Fibroblast of skin of left quadriceps (primary cell): ENCODE data around the gene C1QL2.

Source experiments
- DNase-seq, 2 experiments: peaks; one replicate each; pipeline ENCODE4 v3.0.0-alpha.2; 2013; ENCODE audit warnings: low read depth in 2 of 2

C1QL2 gene

DNA sequence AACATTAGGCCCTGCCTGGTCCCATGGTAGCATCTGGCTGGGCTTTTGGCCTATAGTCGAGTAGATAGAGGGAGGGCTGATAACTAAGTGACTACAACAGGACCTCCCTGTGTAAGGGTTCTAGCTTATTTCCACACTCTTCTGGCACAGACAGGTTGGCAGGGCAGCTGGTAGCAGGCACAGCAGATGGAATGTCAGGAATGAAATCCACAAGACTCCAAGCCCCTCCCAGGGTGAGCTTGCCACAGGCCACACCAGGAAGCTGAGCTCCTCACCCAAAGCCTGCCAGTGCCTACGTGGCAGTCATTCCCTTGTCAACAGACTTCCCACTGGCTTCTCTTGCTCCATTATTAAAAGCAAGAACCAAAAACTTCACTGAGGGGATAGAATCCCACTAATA is 20.7 kb upstream of the C1QL2 start:
- no peak for DNase-seq

- no peak for DNase-seq
These were observed 20.2 kb upstream of the C1QL2 start for GRCh38 chr2:119178776-119179175.

- DNase-seq = no peak
These were observed 19.3 kb upstream of the C1QL2 start for GRCh38 chr2:119177838-119178190.

DNA sequence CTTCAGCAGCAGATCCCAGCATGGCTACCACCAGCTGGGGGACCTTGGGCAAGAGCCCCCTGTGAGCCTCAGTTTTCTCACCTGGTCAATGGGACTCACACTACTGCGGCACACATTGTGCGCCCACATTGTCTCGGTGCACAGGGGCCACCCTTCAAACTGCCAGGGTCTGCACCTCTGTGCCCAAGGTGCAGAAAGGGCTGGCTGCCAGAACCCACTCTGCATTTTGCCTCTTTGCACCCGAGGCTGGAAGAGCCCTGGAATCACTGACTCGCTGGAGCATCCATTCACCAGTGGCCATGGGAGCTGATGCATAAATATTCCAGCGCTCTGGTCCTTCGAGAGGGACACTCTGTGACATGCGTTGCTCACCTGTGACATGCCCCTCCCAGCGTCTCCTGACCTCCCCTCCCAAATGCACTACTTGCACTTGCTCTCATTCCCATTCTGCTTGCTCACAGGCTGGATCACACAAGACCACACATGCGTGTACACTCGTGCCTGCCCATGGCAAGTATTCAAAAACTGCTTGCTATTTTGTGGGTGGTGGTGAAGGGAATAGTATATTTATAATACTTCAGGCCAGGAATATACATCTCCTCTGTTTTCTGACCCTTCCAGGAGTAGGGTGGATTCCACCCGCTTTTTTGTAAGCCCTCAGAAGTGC is 18.8 kb upstream of the C1QL2 start:
- DNase-seq = no peak

DNA sequence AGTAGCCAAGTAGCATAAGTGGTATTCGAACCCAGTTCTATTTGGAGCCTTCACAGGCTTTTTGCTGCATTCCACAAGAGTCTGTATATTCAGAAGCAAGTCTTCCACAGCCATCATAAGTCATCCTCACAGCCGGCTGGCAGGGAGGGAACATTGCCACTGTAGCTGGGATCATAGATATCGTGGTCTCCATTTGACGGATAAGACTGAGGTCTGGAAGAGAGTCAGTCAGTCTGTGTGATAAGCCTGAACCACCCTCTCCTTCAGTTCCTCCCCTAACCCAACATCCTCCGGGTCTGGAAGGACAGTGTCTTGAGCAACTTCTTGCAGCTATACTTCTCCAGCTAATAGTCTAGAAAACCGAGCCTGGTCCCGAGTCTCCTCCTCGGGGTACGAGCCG is 17.0 kb upstream of the C1QL2 start:
- DNase-seq = no peak

DNA sequence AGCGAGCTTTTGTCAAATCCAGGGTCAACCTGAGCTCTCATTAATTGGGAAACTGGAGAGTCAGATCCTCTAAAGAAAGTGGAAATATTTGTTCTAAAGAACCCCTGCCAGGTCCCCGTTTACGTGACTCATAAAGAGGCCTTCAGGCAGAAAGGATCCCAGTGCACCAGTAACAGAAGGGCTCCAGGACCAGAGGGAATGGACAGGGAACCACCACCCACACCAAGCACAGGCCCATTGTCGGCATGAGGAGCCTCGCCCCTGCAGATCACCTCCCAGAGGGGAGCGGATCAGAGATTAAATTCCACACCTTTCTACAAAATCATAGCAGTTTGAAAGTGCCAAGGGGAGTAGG is 16.4 kb upstream of the C1QL2 start:
- DNase-seq = no peak

GRCh38 chr2:119174216-119174992 is 15.9 kb upstream of the C1QL2 start:
- DNase-seq = no peak

DNA sequence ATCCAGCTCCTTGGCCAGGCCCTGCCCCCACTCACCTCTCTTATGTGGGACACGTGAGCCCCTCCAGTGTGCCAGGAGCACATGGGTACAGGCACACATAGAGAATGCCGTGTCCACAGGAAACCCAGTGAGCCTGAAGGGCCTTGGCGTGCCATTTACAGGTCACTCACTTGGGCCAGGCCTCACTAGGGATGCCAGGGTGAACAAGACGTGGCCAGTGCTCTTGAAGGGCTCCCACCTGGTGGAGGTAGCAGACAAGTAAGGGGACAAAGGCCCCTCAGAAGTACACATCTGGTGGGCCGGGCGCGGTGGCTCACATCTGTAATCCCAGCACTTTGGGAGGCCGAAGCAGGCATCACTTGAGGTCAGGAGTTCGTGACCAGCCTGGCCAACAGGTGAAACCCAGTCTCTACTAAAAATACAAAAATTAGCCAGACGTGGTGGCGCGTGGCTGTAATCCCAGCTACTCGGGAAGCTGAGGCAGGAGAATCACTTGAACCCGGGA is 15.1 kb upstream of the C1QL2 start:
- no peak for DNase-seq

GRCh38 chr2:119170504-119170903 is 12.0 kb upstream of the C1QL2 start:
- no peak for DNase-seq

DNA sequence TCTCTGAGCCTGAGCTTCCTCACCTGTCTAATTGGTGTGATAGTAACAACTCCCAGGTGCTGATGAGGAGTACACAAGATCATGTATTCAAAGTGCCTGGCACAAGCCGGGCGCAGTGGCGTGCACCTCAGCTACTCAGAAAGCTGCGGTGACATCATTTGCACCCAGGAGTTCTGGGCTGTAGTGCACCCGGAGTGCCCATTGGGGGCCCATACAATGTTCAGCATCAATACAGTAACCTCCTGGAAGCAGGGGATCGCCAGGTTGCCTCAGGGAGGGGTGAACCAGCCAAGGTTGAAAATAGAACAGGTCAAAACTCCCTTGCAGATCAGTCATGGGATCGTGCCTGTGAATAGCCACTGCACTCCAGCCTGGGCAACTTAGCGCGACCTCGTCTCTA is 11.2 kb upstream of the C1QL2 start:
- DNase-seq = no peak

- no peak for DNase-seq
These were observed 1.9 kb upstream of the C1QL2 start for GRCh38 chr2:119160361-119160990.

DNA sequence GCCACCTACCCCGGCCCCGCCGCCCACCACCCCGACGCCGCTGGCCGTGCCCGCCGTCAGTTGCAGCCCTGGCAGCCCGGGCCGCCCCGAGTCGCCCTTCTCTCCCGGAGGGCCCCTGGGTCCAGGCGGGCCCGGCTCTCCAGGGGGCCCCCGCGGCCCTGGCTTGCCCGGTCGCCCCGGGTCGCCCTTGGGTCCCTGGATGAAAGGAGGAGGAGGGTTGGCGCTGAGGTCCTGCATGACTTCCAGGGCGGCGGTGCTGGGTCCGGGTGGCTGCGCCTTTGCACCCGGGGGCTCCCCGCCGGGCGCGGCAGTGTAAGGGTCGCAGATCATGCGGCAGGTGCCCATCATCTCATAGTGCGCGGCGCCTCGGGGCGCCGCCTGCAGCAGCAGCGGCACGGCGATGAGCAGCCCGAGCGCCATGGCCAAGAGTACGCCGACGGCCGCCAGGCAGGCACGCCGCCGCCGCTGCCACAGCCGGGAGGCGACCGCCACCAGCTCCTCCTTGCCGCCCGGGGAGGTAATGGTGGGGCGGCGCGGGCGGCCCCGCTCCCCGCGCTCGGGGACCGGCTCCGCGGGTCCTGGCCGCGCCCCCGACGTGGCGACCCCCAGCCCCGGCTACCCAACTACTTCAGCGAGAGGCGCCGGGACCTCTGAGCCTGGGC is 570 bp downstream of the C1QL2 start:
- DNase-seq = no peak

- no peak for DNase-seq
These were observed 1.4 kb downstream of the C1QL2 start for GRCh38 chr2:119156891-119157773.

DNA sequence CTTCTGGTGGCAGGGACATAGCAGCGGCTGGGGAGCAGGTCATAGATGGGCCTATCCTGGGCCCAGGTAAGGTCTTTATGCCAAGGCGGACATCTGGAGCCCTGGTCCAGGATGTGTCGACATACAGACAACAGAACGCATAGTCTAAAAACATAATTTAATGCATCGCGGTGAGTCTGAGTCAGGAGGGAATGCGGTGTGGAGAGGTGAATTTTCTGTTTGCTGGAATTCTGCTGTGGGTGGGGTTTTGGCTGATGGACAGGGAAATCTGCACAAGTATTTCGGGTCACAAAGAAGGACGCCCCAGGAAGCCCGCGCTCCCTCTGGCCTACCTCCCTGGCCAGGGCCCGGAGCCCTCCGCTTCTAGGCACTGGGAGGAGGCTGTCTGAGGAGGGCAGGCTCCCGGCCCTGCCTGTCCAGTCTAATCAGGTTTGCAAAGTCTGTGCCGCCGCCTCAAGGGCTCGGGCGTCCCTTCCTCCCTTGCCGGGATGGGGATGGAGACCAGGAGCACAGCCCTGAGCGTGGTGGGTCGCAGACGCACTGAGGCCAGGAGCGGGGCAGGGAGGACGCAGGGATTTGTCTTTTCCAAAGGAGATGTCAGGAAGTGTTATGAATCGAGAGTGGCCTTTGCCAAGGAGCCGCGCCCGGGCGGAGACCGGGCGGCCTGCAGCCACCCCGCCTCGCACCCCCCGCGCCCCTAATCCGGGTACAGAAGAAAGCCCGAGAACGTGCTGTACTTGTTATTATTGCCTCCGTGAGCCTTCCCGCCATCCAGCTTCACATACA is 2.3 kb downstream of the C1QL2 start:
- DNase-seq = no peak

DNA sequence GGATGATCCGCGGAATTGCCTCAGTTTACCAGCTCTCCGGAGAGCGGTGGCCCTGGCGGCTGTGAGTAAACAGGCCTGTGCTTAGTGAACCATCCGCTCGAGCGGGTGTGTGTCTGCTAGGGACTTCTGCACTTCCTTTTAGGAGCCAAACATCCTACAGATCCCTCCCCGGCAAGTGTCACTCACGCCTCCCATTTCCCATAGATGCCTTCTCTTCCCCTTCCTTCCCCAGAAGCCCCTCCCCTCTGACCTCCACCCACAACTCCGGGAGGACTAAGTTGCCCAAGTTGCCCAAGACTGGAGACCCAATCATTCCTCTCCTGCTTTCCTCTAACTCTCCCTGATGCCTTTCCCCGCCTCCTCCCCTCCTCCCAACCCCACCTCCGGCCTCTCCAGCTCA is 2.9 kb downstream of the C1QL2 start:
- DNase-seq = no peak

DNA sequence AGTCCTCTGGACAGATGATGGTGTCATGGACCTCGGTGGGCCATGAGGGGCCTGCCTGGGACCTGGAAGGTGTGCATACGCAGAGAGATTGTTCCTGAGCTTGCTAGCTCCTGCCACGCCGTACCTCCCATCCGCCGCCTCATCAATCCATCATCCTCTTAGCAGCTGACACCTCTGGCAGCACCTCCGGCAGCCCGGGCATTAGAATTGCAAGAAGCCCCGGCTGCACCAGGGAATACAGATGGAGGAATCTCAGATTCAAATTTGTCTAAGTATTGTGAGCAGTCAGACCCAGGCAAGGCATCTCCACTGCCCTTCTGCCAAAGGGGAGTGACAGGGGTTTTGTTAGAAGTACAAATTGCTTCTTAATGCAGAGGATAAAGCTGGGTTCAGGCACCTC is 4.5 kb downstream of the C1QL2 start:
- DNase-seq = no peak

GRCh38 chr2:119149611-119150010 is 8.9 kb downstream of the C1QL2 start:
- DNase-seq = no peak

- no peak for DNase-seq
These were observed 10.5 kb downstream of the C1QL2 start for GRCh38 chr2:119147776-119148715.

GRCh38 chr2:119144806-119145205 is 13.7 kb downstream of the C1QL2 start:
- no peak for DNase-seq

DNA sequence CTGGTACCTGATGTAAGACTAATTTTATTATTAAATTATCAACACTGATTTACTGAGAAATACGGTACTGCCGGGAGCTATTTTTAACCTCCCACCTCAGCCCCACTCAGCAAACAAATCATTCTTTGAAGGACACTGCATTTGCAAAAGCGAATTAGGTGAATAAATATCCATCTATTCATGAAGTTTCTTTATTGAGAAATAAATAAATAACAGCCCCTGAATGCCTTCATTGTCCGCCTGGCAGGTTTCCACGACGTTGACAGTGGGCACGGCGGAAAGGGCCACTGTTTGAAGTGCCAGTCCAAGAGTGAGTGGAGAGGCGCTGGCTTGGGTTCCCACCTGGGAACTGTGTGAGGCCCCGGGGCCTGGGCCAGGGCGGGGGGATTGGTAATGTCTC is 15.7 kb downstream of the C1QL2 start:
- DNase-seq = no peak
